ENCODE results near the gene LPP. TPM values are rescaled to one million over a fixed set of nuclear protein-coding genes. Genes with fewer than 3 reads are reported as not detected.

LPP gene
- total RNA-seq, 4 donors from 2014 or later = 183 to 293 (median 242) TPM

- no peak for TF ChIP-seq CTCF (IDR thresholded peaks at IDR 0.05)
- no peak for TF ChIP-seq EP300 (IDR thresholded peaks at IDR 0.05)
- TF ChIP-seq POLR2A (IDR thresholded peaks at IDR 0.05) = no peak
- DNase-seq (ENCODE audit: low spot score in 2 of 2) = no peak
- Histone ChIP-seq H3K4me1 (peaks cover 0 to 64% (median 17%) of the 10 kb centered on the region in 4 donors), H3K4me3 (no peak overlapping the region), H3K9me3 (no peaks in the 10 kb centered on the region), H3K36me3 (no peaks in the 10 kb centered on the region), H3K27ac (peak overlapping the region in 2 of 4 donors; percentile 85 to 87), H3K27me3 (no peaks in the 10 kb centered on the region)
- 86 to 91% methylated on average over 2 of the region's 2 CpGs for WGBS, 2 donors
Measured at GRCh38 chr3:188215129-188215528, 61.2 kb downstream of the LPP start.

GRCh38 chr3:188217011-188217463 is 63.1 kb downstream of the LPP start:
- Histone ChIP-seq H3K4me3 (no peak overlapping the region), H3K27ac (peak overlapping the region; percentile 10 to 87 (median 54)), H3K27me3 (no peaks in the 10 kb centered on the region), H3K36me3 (no peaks in the 10 kb centered on the region), H3K9me3 (no peaks in the 10 kb centered on the region), H3K4me1 (peaks cover 0 to 69% (median 24%) of the 10 kb centered on the region in 4 donors)
- WGBS, 2 donors = 73 to 81% methylated on average over 4 of the region's 4 CpGs
- TF ChIP-seq CTCF (IDR thresholded peaks at IDR 0.05) (no peak), EP300 (IDR thresholded peaks at IDR 0.05) (no peak), POLR2A (IDR thresholded peaks at IDR 0.05) (no peak)
- DNase-seq (ENCODE audit: low spot score in 2 of 2) = no peak

- no peak overlapping the region for H3K4me3 ChIP-seq
- TF ChIP-seq CTCF (IDR thresholded peaks at IDR 0.05) (no peak), POLR2A (IDR thresholded peaks at IDR 0.05) (no peak), EP300 (IDR thresholded peaks at IDR 0.05) (no peak)
- no peaks in the 10 kb centered on the region for H3K27me3 ChIP-seq
- no peak for DNase-seq (ENCODE audit: low spot score in 2 of 2)
- H3K9me3 ChIP-seq = no peaks in the 10 kb centered on the region
- peak overlapping the region; percentile 10 to 87 (median 75) for H3K27ac ChIP-seq
- 52 to 61% methylated on average over 4 of the region's 4 CpGs for WGBS, 2 donors
- no peaks in the 10 kb centered on the region for H3K36me3 ChIP-seq
- H3K4me1 ChIP-seq = peaks cover 0 to 69% (median 27%) of the 10 kb centered on the region in 4 donors
Measured at GRCh38 chr3:188217726-188218125, 63.8 kb downstream of the LPP start.

GRCh38 chr3:188218603-188219002 is 64.6 kb downstream of the LPP start:
- Histone ChIP-seq H3K4me3 (no peak overlapping the region), H3K27ac (peak overlapping the region; percentile 19 to 87 (median 75)), H3K27me3 (no peaks in the 10 kb centered on the region), H3K36me3 (no peaks in the 10 kb centered on the region), H3K4me1 (peaks cover 0 to 75% (median 32%) of the 10 kb centered on the region in 4 donors), H3K9me3 (no peaks in the 10 kb centered on the region)
- no peak for TF ChIP-seq CTCF (IDR thresholded peaks at IDR 0.05)
- no peak for TF ChIP-seq EP300 (IDR thresholded peaks at IDR 0.05)
- no peak for TF ChIP-seq POLR2A (IDR thresholded peaks at IDR 0.05)
- WGBS, 2 donors = 55 to 63% methylated on average over 1 of the region's 1 CpG
- DNase-seq (ENCODE audit: low spot score in 2 of 2) = no peak

GRCh38 chr3:188219147-188219546 is 65.2 kb downstream of the LPP start:
- H3K4me3 ChIP-seq = no peak overlapping the region
- TF ChIP-seq EP300 (IDR thresholded peaks at IDR 0.05) = no peak
- TF ChIP-seq CTCF (IDR thresholded peaks at IDR 0.05) = no peak
- TF ChIP-seq POLR2A (IDR thresholded peaks at IDR 0.05) = no peak
- 91 to 95% methylated on average over 5 of the region's 5 CpGs for WGBS, 2 donors

More at GRCh38 chr3:188219147-188219546, 65.2 kb downstream of the LPP start:
- Histone ChIP-seq H3K9me3 (no peaks in the 10 kb centered on the region), H3K36me3 (no peaks in the 10 kb centered on the region), H3K4me1 (peaks cover 0 to 74% (median 32%) of the 10 kb centered on the region in 4 donors), H3K27ac (peak overlapping the region; percentile 19 to 87 (median 75)), H3K27me3 (no peaks in the 10 kb centered on the region)
- no peak for DNase-seq (ENCODE audit: low spot score in 2 of 2)

Measured in tibial nerve (tissue), 4 donors.